HG03432 (cell line): ENCODE data around the gene BMP8A.
"Not testable (repeated sequence)": the region's sequence is repeated elsewhere in the genome, so short reads cannot be mapped to it uniquely, and the experiment has no call there.

ENCODE experiments used
- ATAC-seq: cut with Tn5 transposase; IDR thresholded peaks from one replicate; pipeline ENCODE4 v1.9.1; 2021; ENCODE audit warnings: mild to moderate bottlenecking, moderate library complexity; ENCODE audit not compliant: unreplicated experiment

Gene BMP8A

GRCh38 chr1:39504436-39504835 is 13.0 kb downstream of the BMP8A start:
- not testable (repeated sequence) for ATAC-seq

DNA sequence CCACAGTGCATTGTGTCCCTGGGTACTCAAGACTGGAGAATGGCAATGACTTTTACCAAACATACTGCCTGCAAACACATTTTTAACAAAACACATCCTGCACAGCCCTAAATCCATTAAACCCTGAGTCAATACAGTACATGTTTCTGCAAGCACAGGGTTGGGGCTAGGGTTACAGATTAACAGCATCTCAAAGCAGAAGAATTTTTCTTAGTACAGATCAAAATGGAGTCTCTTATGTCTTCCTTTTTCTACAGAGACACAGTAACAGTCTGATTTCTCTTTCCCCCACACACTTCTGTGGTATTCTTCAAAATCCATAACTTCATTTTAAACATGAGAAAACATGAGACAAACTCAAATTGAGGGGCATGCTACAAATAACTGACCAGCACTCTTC is 13.9 kb downstream of the BMP8A start:
- no peak for ATAC-seq

DNA sequence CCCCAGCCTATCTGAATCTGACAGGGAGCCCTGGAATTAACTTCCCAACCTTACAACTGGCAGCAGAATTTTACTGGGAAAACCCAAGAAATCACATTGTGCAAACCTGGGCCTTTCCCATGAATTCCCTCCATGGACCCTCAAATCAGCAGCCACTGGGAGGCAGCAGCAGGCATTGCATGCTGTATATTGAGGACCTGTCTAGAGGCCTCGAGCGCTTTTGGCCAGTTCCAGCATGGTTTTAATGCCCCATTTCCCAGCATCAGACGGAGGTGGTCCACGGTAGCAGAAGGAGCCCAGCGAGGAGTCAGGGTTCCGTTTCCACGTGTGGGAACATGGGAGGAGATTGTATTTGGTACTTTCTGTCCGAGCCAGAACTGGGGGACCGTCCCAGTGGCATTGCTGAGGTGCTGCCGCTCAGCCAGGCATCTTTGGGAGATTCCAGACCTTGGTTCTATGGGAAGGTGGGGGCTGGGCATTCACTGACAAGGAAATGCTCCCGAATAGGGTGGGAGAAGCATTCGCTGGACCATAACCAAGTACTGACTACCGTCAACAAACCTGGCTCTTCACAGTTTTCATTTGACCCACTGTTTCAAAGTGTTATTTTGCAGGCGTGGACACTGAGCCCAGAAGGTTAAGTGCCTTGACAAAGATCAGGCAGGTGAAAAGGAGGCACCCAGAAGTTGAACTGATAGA is 15.9 kb downstream of the BMP8A start:
- no peak for ATAC-seq

DNA sequence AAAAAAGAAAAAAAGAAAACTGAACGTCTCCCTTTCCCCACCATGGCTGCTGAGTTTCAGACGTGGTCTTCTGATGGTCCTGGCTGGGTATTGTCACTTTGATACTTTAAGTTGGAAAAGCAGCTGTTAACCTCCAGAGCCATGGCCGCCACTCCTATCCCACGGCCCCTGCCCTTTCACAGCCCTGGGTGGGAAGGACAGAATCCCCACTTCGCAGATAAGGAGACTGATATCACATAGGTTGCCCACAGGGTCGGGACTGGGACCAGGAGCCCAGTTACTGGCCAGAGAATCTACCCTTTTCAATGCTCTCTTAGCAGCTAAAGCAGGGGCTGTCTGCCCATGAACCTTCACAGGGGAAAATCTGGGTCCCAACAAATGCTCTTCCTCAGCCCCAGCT is 16.8 kb downstream of the BMP8A start:
- ATAC-seq: no peak

- peak; percentile 13 for ATAC-seq
These were observed 17.4 kb downstream of the BMP8A start for GRCh38 chr1:39508857-39509305.

GRCh38 chr1:39509360-39510009 is 18.0 kb downstream of the BMP8A start:
- ATAC-seq: peak; percentile 72

GRCh38 chr1:39510570-39511186 is 19.2 kb downstream of the BMP8A start:
- ATAC-seq: not testable (repeated sequence)

GRCh38 chr1:39511477-39511876 is 20.0 kb downstream of the BMP8A start:
- not testable (repeated sequence) for ATAC-seq

DNA sequence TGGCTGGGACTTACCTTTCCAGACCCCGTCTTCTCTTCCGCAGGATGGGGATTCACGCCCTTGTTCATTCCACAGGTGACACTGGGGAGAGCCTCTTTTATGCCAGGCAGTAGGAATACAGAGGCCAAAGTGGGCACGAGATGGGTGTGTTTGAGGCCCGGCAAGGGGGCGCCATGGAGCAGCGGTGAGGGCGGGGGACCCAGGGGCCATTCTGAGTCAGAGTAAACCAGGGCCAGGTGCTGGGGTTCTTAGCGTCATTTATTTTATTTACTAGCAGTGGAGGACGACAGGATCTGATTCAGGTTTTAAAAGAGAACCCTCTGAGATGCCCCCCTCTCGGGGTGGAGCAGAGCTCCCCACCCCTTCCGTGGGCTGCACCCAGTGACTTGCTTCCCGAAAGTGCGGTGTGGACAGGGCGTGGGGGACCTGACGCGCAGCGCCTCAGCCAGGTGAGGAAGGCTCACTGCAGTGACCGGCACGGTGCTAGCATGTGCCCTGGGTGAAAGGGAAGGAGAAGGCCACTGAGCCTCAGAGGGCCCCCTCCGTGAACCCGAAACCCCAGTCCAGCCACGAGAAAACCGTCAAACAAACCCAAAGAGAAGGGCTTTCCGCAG is 20.9 kb downstream of the BMP8A start:
- not testable (repeated sequence) for ATAC-seq

DNA sequence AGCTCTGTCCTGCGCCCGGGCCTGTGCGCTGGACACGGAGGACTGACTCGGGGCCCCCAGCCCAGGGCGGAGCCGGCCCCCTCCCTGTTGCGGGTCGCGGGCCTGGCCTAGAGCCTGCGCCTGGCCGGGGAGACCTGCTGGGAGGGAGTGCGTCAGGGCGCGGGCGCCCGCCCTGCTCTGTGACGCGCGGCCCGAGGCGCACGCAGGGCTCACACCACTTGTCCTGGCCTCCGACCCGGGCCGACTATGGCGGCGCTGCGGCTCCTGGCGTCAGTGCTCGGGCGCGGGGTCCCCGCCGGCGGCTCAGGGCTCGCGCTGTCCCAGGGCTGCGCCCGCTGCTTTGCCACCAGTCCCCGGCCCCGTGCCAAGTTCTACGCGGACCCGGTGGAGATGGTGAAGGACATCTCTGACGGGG is 23.3 kb downstream of the BMP8A start:
- ATAC-seq: not testable (repeated sequence)

GRCh38 chr1:39515131-39516086 is 24.0 kb downstream of the BMP8A start:
- ATAC-seq: not testable (repeated sequence)

DNA sequence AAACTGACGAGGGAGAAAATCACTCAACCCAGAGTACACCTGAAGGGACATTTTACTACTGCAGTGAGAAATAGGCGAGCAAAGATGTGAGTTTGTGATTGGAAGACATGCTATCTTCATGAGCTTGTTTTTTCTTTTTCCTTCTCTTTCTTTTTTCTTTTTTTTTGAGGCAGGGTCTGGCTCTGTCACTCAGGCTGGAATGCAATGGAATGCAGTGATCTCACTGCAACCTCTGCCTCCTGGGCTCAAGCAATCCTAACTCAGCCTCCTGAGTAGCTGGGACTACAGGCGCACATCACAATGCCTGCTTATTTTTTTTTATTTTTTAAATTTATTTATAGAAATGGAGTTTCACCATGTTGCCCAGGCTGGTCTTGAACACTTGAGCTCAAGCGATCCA is 25.4 kb downstream of the BMP8A start:
- not testable (repeated sequence) for ATAC-seq

GRCh38 chr1:39517936-39518335 is 26.5 kb downstream of the BMP8A start:
- not testable (repeated sequence) for ATAC-seq

DNA sequence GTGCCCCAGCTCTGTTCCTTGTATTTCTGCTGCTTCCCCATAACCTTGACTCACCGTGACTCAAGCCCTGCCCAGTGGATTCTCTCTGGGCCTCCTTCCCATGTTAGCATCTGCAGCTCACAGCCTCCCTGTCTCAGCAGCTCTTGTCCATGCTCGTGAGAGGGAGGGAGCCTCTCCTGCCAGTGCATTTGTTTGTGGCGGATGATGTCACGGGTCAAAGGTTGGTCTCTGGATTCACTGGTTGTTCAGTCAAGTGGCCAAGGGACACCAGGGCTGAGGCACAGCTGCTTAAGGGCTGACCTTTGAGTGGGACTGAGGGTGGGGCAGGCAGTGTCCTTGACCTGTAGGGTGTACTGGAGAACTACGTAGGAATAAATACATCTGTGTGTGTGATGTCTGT is 27.9 kb downstream of the BMP8A start:
- not testable (repeated sequence) for ATAC-seq

DNA sequence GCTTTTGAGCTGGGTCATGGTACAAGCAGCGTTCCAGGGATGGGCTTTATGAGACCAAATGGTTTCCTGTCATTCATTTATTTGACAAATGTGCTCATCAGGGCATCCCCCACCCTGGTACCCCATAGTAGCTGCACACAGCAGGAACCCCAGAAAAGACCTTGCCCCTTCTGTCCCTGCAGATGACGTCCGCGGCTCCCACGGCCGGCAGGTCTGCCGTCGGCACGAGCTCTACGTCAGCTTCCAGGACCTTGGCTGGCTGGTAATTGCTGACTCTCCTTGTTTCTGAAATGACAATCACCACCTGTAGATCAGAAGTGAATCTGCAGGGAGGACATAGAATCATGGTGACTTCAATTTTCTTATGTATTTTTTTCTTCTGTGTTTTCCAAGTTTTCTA is 30.8 kb downstream of the BMP8A start:
- not testable (repeated sequence) for ATAC-seq

DNA sequence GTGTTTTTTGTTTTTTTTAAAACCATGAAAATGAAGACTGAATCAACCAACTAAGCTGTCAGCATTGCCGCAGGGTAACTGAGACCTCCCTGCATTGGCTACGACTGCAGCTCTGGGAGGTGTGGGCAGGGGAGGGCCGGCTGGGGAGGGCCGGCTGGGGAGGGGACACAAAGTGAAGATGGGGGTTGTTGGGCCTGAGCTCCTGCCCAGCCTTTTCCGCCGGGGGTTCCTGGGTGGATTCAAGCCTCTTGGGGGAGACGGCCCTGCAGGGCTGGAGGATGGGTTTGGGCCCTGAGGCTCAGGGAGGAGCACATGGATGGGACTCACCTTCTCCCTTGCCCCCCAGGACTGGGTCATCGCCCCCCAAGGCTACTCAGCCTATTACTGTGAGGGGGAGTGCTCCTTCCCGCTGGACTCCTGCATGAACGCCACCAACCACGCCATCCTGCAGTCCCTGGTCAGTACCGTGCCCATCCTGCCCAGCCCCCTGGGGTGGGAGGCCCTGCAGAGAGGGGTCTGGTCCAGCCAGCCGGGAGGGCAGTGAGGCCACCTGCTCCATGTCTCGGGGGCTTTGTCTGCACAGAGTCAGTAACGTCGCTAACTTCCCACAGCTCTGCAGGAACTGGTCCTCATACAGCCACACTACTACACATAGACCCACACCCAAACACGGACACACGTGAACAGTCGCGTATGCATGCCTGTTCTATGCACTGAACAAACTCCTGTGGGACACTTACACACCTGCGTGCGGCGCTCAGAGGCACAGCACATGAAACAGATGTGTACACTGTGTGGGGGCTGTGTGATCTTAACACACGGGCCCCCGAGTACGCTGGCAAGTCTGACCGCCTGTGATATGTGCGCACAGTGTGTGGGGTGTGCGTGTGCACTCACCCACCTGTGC is 31.5 kb downstream of the BMP8A start:
- ATAC-seq: no peak

- no peak for ATAC-seq
These were observed 32.7 kb downstream of the BMP8A start for GRCh38 chr1:39524171-39524570.

GRCh38 chr1:39524591-39525365 is 33.3 kb downstream of the BMP8A start:
- ATAC-seq: no peak
